ENCODE data around the gene TMEM120A. TPM values are rescaled to one million over a fixed set of nuclear protein-coding genes. Genes with fewer than 3 reads are reported as not detected.
A peak's percentile ranks its signal among the peaks of the same experiment; 100 is the strongest.

The TMEM120A gene
- total and polyA plus RNA-seq, 2 donors = 17.8 to 90.2 TPM

- peaks cover 4% of the 10 kb centered on the region for H3K36me3 ChIP-seq (ENCODE audit: insufficient read depth)
- 77% methylated on average over 5 of the region's 5 CpGs for WGBS
- DNase-seq (ENCODE audit: extremely low spot score) = no peak
- no peak overlapping the region for H3K4me3 ChIP-seq (ENCODE audit: low read depth, low read length)
- H3K27ac ChIP-seq (ENCODE audit: low read depth) = no peak overlapping the region
- no peaks in the 10 kb centered on the region for H3K4me1 ChIP-seq (ENCODE audit: insufficient read depth)
These were observed 42.9 kb downstream of the TMEM120A start for GRCh38 chr7:75951506-75951905.

- Histone ChIP-seq H3K27ac (ENCODE audit: low read depth) (no peak overlapping the region), H3K4me1 (ENCODE audit: insufficient read depth) (no peaks in the 10 kb centered on the region), H3K36me3 (ENCODE audit: insufficient read depth) (no peaks in the 10 kb centered on the region), H3K4me3 (ENCODE audit: low read depth, low read length) (no peak overlapping the region)
- 81% methylated on average over 15 of the region's 15 CpGs for WGBS
- no peak for DNase-seq (ENCODE audit: extremely low spot score)
These were observed 44.2 kb downstream of the TMEM120A start for GRCh38 chr7:75950111-75950681.

DNA sequence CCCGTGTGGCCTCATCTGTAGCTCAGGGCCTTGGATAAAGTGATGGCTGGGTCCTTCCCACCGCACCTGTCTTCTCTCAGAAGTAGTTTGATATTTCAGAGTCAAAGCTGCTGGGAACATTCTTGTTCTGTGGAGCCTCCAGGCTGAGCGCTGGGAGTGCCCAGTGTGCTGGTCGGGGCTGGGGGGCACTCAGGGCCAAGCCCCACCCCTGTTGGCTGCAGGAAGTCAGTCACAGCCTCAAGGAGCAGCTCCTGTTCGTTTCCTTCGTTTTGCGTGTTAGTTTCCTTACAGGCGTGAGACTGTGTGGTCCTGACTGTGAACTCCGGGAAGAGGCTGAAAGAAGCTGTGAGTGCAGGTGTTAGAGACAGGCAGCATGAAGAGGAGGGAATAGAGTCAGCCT lies 46.2 kb downstream of the TMEM120A start:
- no peaks in the 10 kb centered on the region for H3K4me1 ChIP-seq (ENCODE audit: insufficient read depth)
- WGBS = 75% methylated on average over 9 of the region's 9 CpGs
- H3K4me3 ChIP-seq (ENCODE audit: low read depth, low read length) = no peak overlapping the region
- H3K27ac ChIP-seq (ENCODE audit: low read depth) = no peak overlapping the region
- no peaks in the 10 kb centered on the region for H3K36me3 ChIP-seq (ENCODE audit: insufficient read depth)
- DNase-seq (ENCODE audit: extremely low spot score) = no peak

- 83% methylated on average over 8 of the region's 8 CpGs for WGBS
- DNase-seq (ENCODE audit: extremely low spot score) = no peak
These were observed 48.1 kb downstream of the TMEM120A start for GRCh38 chr7:75946207-75946855.

GRCh38 chr7:75945297-75946168 lies 48.9 kb downstream of the TMEM120A start:
- no peaks in the 10 kb centered on the region for H3K36me3 ChIP-seq (ENCODE audit: insufficient read depth)
- 83% methylated on average over 8 of the region's 8 CpGs for WGBS
- DNase-seq (ENCODE audit: extremely low spot score) = no peak
- H3K27ac ChIP-seq (ENCODE audit: low read depth) = no peak overlapping the region
- H3K4me3 ChIP-seq (ENCODE audit: low read depth, low read length) = no peak overlapping the region
- no peaks in the 10 kb centered on the region for H3K4me1 ChIP-seq (ENCODE audit: insufficient read depth)

More at GRCh38 chr7:75946207-75946855, 48.1 kb downstream of the TMEM120A start:
- no peak overlapping the region for H3K27ac ChIP-seq (ENCODE audit: low read depth)
- no peaks in the 10 kb centered on the region for H3K4me1 ChIP-seq (ENCODE audit: insufficient read depth)
- H3K36me3 ChIP-seq (ENCODE audit: insufficient read depth) = no peaks in the 10 kb centered on the region
- no peak overlapping the region for H3K4me3 ChIP-seq (ENCODE audit: low read depth, low read length)

GRCh38 chr7:75944507-75944906 lies 49.9 kb downstream of the TMEM120A start:
- no peak for DNase-seq (ENCODE audit: extremely low spot score)
- Histone ChIP-seq H3K4me1 (ENCODE audit: insufficient read depth) (no peaks in the 10 kb centered on the region), H3K4me3 (ENCODE audit: low read depth, low read length) (no peak overlapping the region), H3K27ac (ENCODE audit: low read depth) (no peak overlapping the region), H3K36me3 (ENCODE audit: insufficient read depth) (no peaks in the 10 kb centered on the region)
- 97% methylated on average over 1 of the region's 1 CpG for WGBS

DNA sequence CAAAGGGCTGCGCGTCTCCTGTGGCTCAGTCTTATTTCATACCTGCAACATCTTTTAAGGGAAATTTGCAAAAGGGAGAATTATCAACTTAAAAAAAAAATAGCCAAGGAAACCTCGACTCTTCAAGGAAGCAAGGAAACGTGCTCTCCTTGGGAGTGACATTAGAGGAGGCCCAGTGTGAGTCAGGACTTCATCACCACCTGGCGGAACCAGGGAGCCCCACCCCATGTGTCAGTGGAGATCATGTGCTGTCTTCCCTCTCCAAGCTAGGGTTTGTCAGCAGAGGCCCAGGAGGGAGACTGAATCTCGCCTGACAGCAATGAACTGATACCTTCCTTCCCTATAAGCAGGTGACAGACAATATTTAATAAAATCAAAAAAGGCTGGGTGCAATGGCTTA lies 50.5 kb downstream of the TMEM120A start:
- DNase-seq (ENCODE audit: extremely low spot score) = no peak
- no peaks in the 10 kb centered on the region for H3K36me3 ChIP-seq (ENCODE audit: insufficient read depth)
- H3K4me1 ChIP-seq (ENCODE audit: insufficient read depth) = no peaks in the 10 kb centered on the region
- no peak overlapping the region for H3K27ac ChIP-seq (ENCODE audit: low read depth)
- no peak overlapping the region for H3K4me3 ChIP-seq (ENCODE audit: low read depth, low read length)
- 93% methylated on average over 6 of the region's 6 CpGs for WGBS

- no peak for DNase-seq (ENCODE audit: extremely low spot score)
- H3K36me3 ChIP-seq (ENCODE audit: insufficient read depth) = no peaks in the 10 kb centered on the region
- 81% methylated on average over 6 of the region's 6 CpGs for WGBS
- no peak overlapping the region for H3K27ac ChIP-seq (ENCODE audit: low read depth)
- H3K4me1 ChIP-seq (ENCODE audit: insufficient read depth) = no peaks in the 10 kb centered on the region
- H3K4me3 ChIP-seq (ENCODE audit: low read depth, low read length) = no peak overlapping the region
These were observed 55.5 kb downstream of the TMEM120A start for GRCh38 chr7:75938921-75939320.

DNA sequence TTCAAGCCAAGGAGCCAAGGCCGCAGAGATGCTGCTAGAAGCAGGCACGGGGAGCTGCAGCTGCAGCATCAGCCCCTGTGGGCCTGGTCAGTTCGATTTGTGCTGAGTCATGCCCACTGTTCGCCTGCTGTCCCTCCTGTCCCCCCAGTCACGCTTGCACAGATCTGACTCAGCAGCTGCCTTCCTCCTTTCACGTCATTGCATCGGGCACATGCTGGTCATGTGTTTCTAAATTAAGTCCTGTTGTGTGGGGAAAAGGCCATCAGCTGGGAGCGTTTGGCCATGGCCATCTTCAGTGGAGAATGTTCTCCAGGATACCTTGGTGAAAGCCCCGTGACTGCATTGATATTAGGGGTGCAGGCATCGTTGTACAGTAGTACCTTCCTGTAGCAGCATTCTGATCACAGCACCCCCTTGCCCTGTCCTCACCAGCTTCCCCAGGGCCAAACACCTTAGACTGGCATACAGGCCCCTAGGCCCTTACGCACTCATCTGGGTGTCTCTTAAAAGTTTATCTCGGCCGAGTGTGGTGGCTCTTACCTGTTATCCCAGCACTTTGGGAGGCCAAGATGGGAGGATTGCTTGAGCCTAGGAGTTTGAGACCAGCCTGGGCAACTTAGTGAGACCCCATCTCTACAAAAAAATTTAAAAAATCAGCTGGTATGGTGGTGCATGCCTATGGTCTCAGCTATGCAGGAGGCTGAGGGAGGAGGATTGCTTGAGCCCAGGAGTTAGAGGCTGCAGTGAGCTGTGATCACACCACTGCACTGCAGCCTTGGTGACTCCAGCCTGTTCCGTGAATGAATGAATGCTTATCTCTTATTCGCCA lies 56.2 kb downstream of the TMEM120A start:
- 69% methylated on average over 15 of the region's 15 CpGs for WGBS
- H3K4me3 ChIP-seq (ENCODE audit: low read depth, low read length) = no peak overlapping the region
- H3K27ac ChIP-seq (ENCODE audit: low read depth) = no peak overlapping the region
- H3K36me3 ChIP-seq (ENCODE audit: insufficient read depth) = no peaks in the 10 kb centered on the region
- DNase-seq (ENCODE audit: extremely low spot score) = no peak
- H3K4me1 ChIP-seq (ENCODE audit: insufficient read depth) = no peaks in the 10 kb centered on the region

Small RNA genes within 50 kb of the gene (small RNA-seq; reads per million reads assigned to genes)
- 3.5 reads per million, percentile 90 among the genes with 10 or more reads in this experiment for gene SNORA14A

Other genes with a start within 250 kb of the TMEM120A start
- 1.5 TPM for gene CCL26, start 222.4 kb downstream of the TMEM120A start, total RNA-seq
- gene CCL26, start 222.4 kb downstream of the TMEM120A start, polyA plus RNA-seq = 1.1 TPM
- gene CCL24, start 180.8 kb downstream of the TMEM120A start, total RNA-seq = not detected
- not detected for gene CCL24, start 180.8 kb downstream of the TMEM120A start, polyA plus RNA-seq
- gene RHBDD2, start 115.6 kb downstream of the TMEM120A start, total RNA-seq = 10.1 TPM
- 54.1 TPM for gene RHBDD2, start 115.6 kb downstream of the TMEM120A start, polyA plus RNA-seq
- 33.2 TPM for gene POR, start 79.4 kb downstream of the TMEM120A start, total RNA-seq
- gene POR, start 79.4 kb downstream of the TMEM120A start, polyA plus RNA-seq = 103 TPM
- 20.5 TPM for gene STYXL1, start 53.4 kb upstream of the TMEM120A start, total RNA-seq
- 26.7 TPM for gene STYXL1, start 53.4 kb upstream of the TMEM120A start, polyA plus RNA-seq
- 29.6 TPM for gene MDH2, start 53.5 kb upstream of the TMEM120A start, total RNA-seq
- 145 TPM for gene MDH2, start 53.5 kb upstream of the TMEM120A start, polyA plus RNA-seq
- 0.58 TPM for gene SRRM3, start 207.3 kb upstream of the TMEM120A start, total RNA-seq
- 3.0 TPM for gene SRRM3, start 207.3 kb upstream of the TMEM120A start, polyA plus RNA-seq